GM23338 (cell line): Measurements from ENCODE around the gene ZNF804B. TPM values are rescaled to one million over a fixed set of nuclear protein-coding genes. Genes with fewer than 3 reads are reported as not detected.

ENCODE experiments used
- ATAC-seq: fragments of 200-7000 bp; cut with Tn5 transposase; 3 replicates; pipeline ENCODE4 v1.9.1; 2020
- DNase-seq: peaks from one replicate; pipeline ENCODE4 v3.0.0-alpha.2; 2015; ENCODE audit warnings: low spot score
- H2AFZ ChIP-seq: fragments of 200-600 bp; sonication (generic); 2 replicates; pipeline ENCODE4 v1.8.0; 2016; ENCODE audit warnings: antibody characterized with exemption, mild to moderate bottlenecking, moderate library complexity
- H3F3A ChIP-seq: fragments of 200-600 bp; sonication (generic); replicated peaks from 2 replicates; pipeline ENCODE4 v1.8.0; 2017; ENCODE audit warnings: antibody characterized with exemption, mixed run types, low read depth
- H3K27ac ChIP-seq: fragments of 200-600 bp; sonication (generic); 2 replicates; pipeline ENCODE4 v1.6.1; 2016; ENCODE audit warnings: low read depth
- H3K27me3 ChIP-seq: fragments of 200-600 bp; sonication (generic); 2 replicates; pipeline ENCODE4 v1.8.0; 2016; ENCODE audit warnings: mild to moderate bottlenecking, mixed run types, moderate library complexity; ENCODE audit not compliant: insufficient read depth
- H3K36me3 ChIP-seq: fragments of 200-600 bp; sonication (generic); 2 replicates; pipeline ENCODE4 v1.8.0; 2016; ENCODE audit warnings: mild to moderate bottlenecking; ENCODE audit not compliant: insufficient read depth
- H3K4me1 ChIP-seq: fragments of 200-600 bp; sonication (generic); 2 replicates; pipeline ENCODE4 v1.8.0; 2016; ENCODE audit warnings: mild to moderate bottlenecking, moderate library complexity; ENCODE audit not compliant: insufficient read depth
- H3K4me2 ChIP-seq: fragments of 200-600 bp; sonication (generic); 2 replicates; pipeline ENCODE4 v1.7.1; 2017; ENCODE audit warnings: mixed run types
- H3K4me3 ChIP-seq: fragments of 200-600 bp; sonication (generic); 2 replicates; pipeline ENCODE4 v1.6.1; 2016; ENCODE audit warnings: mixed run types
- H3K79me2 ChIP-seq: fragments of 200-600 bp; sonication (generic); replicated peaks from 2 replicates; pipeline ENCODE4 v1.8.0; 2017; ENCODE audit warnings: mild to moderate bottlenecking; ENCODE audit not compliant: insufficient read depth
- H3K9me2 ChIP-seq: fragments of 200-600 bp; sonication (generic); 2 replicates; pipeline ENCODE4 v1.8.0; 2017; ENCODE audit not compliant: insufficient read depth
- H4K20me1 ChIP-seq: fragments of 200-600 bp; sonication (generic); replicated peaks from 2 replicates; pipeline ENCODE4 v1.8.0; 2017; ENCODE audit warnings: mild to moderate bottlenecking; ENCODE audit not compliant: insufficient read depth
- H3K27ac Mint-ChIP-seq: 2 replicates; pipeline ENCODE4 v1.8.0; 2020; ENCODE audit warnings: inconsistent platforms, mild to moderate bottlenecking, moderate library complexity, mixed read lengths
- H3K27me3 Mint-ChIP-seq: 3 replicates; pipeline ENCODE4 v1.8.0; 2022; ENCODE audit warnings: low read depth, mild to moderate bottlenecking, moderate library complexity, mixed read lengths, inconsistent platforms; ENCODE audit not compliant: insufficient read depth, poor library complexity
- H3K36me3 Mint-ChIP-seq: 3 replicates; pipeline ENCODE4 v1.8.0; 2021; ENCODE audit warnings: low read depth, mild to moderate bottlenecking, inconsistent platforms, moderate library complexity, mixed read lengths
- H3K4me1 Mint-ChIP-seq: 3 replicates; pipeline ENCODE4 v1.8.0; 2020; ENCODE audit warnings: mild to moderate bottlenecking, inconsistent platforms, mixed read lengths
- H3K4me3 Mint-ChIP-seq: 3 replicates; pipeline ENCODE4 v1.8.0; 2021; ENCODE audit warnings: moderate library complexity, mild to moderate bottlenecking, inconsistent platforms, mixed read lengths
- H3K9me3 Mint-ChIP-seq: 3 replicates; pipeline ENCODE4 v1.8.0; 2020; ENCODE audit warnings: moderate library complexity, mild to moderate bottlenecking, inconsistent platforms, mixed read lengths
- CREB1 ChIP-seq: fragments of 250-450 bp; sonication (Bioruptor Pico); IDR thresholded peaks from 2 replicates; pipeline ENCODE4 v1.5.0; 2020; ENCODE audit warnings: low read depth, mild to moderate bottlenecking, moderate library complexity
- EZH2 ChIP-seq: fragments of 200-600 bp; sonication (generic); IDR thresholded peaks from one replicate; pipeline ENCODE4 v1.8.0; 2017; ENCODE audit warnings: antibody characterized with exemption, mild to moderate bottlenecking, low read depth; ENCODE audit not compliant: unreplicated experiment
- EZH2phosphoT487 ChIP-seq: fragments of 200-600 bp; sonication (generic); IDR thresholded peaks from one replicate; pipeline ENCODE4 v1.8.1; 2018; ENCODE audit warnings: antibody characterized with exemption; ENCODE audit not compliant: unreplicated experiment
- ZNF114 ChIP-seq: fragments of 250-450 bp; sonication (Bioruptor Pico); IDR thresholded peaks from 2 replicates; pipeline ENCODE4 v1.5.0; 2020; ENCODE audit warnings: mild to moderate bottlenecking, moderate library complexity
- ZNF331 ChIP-seq: fragments of 250-450 bp; sonication (Bioruptor Pico); IDR thresholded peaks from 2 replicates; pipeline ENCODE4 v1.5.0; 2020; ENCODE audit warnings: low read depth, mild to moderate bottlenecking, moderate library complexity
- polyA plus RNA-seq: library from polyadenylated mRNA; unstranded; fragments of >200 nt; fragmentation: Nextera tagmentation; extraction: Ambion mirVana; gene quantifications from 2 replicates; pipeline ENCODE4 v1.2.1, GENCODE V29; 2016
- total RNA-seq: library from RNA; depleted of rRNA; stranded (reverse); fragments of >200 nt; shearing (Covaris generic); gene quantifications from 2 replicates; pipeline ENCODE4 v1.2.3, GENCODE V29; 2014
- TF ChIP-seq, protein P1 (sequence below): fragments of 250-450 bp; sonication (Bioruptor Pico); IDR thresholded peaks from 2 replicates; pipeline ENCODE4 v1.5.0; 2020; ENCODE audit warnings: mild to moderate bottlenecking, moderate library complexity
- TF ChIP-seq, protein P2 (sequence below), 2 experiments: fragments of 200-600 bp in 1 of 2; sonication (generic) in 1 of 2; conservative IDR thresholded peaks; 2 replicates each; pipeline versions ENCODE4 v1.5.1 to v1.6.1; 2016 to 2017; ENCODE audit warnings: antibody characterized with exemption in 2 of 2, low read depth in 2 of 2, mild to moderate bottlenecking in 2 of 2, moderate library complexity in 1 of 2

The ZNF804B gene
- total and polyA plus RNA-seq, 2 experiments from 2014 or later = not detected

DNA sequence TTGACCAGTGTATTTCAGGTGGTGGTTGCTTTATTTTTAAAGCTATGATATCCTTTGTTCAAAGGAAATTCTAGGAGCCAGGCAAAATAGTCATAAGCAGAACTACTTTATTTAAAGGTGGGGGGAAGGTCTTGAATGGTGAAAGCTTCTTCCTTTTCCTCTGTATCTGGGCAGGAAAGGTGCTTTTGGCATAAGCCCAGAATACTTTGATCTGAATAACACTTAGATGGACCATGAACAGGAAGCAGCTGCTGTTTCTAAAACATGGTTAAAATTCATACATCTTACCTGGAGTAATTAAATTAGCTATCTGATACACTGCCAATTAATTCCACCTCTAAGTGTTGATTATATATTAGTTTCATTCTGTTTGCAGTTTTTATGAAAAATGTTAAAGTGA is 13.3 kb downstream of the ZNF804B start (continued):
- TF ChIP-seq, protein P1, sequence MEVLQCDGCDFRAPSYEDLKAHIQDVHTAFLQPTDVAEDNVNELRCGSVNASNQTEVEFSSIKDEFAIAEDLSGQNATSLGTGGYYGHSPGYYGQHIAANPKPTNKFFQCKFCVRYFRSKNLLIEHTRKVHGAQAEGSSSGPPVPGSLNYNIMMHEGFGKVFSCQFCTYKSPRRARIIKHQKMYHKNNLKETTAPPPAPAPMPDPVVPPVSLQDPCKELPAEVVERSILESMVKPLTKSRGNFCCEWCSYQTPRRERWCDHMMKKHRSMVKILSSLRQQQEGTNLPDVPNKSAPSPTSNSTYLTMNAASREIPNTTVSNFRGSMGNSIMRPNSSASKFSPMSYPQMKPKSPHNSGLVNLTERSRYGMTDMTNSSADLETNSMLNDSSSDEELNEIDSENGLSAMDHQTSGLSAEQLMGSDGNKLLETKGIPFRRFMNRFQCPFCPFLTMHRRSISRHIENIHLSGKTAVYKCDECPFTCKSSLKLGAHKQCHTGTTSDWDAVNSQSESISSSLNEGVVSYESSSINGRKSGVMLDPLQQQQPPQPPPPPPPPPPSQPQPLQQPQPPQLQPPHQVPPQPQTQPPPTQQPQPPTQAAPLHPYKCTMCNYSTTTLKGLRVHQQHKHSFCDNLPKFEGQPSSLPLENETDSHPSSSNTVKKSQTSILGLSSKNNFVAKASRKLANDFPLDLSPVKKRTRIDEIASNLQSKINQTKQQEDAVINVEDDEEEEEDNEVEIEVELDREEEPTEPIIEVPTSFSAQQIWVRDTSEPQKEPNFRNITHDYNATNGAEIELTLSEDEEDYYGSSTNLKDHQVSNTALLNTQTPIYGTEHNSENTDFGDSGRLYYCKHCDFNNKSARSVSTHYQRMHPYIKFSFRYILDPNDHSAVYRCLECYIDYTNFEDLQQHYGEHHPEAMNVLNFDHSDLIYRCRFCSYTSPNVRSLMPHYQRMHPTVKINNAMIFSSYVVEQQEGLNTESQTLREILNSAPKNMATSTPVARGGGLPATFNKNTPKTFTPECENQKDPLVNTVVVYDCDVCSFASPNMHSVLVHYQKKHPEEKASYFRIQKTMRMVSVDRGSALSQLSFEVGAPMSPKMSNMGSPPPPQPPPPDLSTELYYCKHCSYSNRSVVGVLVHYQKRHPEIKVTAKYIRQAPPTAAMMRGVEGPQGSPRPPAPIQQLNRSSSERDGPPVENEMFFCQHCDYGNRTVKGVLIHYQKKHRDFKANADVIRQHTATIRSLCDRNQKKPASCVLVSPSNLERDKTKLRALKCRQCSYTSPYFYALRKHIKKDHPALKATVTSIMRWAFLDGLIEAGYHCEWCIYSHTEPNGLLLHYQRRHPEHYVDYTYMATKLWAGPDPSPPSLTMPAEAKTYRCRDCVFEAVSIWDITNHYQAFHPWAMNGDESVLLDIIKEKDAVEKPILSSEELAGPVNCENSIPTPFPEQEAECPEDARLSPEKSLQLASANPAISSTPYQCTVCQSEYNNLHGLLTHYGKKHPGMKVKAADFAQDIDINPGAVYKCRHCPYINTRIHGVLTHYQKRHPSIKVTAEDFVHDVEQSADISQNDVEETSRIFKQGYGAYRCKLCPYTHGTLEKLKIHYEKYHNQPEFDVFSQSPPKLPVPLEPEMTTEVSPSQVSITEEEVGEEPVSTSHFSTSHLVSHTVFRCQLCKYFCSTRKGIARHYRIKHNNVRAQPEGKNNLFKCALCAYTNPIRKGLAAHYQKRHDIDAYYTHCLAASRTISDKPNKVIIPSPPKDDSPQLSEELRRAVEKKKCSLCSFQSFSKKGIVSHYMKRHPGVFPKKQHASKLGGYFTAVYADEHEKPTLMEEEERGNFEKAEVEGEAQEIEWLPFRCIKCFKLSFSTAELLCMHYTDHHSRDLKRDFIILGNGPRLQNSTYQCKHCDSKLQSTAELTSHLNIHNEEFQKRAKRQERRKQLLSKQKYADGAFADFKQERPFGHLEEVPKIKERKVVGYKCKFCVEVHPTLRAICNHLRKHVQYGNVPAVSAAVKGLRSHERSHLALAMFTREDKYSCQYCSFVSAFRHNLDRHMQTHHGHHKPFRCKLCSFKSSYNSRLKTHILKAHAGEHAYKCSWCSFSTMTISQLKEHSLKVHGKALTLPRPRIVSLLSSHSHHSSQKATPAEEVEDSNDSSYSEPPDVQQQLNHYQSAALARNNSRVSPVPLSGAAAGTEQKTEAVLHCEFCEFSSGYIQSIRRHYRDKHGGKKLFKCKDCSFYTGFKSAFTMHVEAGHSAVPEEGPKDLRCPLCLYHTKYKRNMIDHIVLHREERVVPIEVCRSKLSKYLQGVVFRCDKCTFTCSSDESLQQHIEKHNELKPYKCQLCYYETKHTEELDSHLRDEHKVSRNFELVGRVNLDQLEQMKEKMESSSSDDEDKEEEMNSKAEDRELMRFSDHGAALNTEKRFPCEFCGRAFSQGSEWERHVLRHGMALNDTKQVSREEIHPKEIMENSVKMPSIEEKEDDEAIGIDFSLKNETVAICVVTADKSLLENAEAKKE (CRISPR knock-in tag) = no peak
- TF ChIP-seq CREB1 (CRISPR knock-in tag) (no peak), ZNF331 (CRISPR knock-in tag) (no peak), EZH2 (no peak), ZNF114 (no peak), EZH2phosphoT487 (no peak)
- TF ChIP-seq, protein P2, sequence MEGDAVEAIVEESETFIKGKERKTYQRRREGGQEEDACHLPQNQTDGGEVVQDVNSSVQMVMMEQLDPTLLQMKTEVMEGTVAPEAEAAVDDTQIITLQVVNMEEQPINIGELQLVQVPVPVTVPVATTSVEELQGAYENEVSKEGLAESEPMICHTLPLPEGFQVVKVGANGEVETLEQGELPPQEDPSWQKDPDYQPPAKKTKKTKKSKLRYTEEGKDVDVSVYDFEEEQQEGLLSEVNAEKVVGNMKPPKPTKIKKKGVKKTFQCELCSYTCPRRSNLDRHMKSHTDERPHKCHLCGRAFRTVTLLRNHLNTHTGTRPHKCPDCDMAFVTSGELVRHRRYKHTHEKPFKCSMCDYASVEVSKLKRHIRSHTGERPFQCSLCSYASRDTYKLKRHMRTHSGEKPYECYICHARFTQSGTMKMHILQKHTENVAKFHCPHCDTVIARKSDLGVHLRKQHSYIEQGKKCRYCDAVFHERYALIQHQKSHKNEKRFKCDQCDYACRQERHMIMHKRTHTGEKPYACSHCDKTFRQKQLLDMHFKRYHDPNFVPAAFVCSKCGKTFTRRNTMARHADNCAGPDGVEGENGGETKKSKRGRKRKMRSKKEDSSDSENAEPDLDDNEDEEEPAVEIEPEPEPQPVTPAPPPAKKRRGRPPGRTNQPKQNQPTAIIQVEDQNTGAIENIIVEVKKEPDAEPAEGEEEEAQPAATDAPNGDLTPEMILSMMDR (conservative IDR thresholded peaks at IDR 0.05; ENCODE audit: low read depth in 2 of 2) = no peak

DNA sequence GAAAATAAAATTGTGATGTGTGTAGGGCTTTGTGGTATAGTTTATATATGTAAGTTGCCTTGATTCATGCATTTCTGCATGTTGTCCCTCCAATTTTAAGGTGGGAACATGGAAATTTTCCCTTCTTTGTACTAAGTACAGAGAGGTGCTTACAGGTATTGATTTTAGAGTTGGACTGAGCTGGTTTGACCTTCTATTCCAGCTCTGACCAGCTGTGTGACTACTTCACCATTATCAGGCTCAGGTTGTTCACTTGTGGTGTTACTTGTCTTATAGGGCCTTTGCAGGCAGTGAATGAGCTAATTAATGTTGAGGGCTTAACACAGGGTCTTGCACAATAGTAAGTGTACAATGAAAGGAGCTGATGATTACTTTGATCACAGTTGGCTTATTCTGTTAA is 16.3 kb downstream of the ZNF804B start:
- Histone ChIP-seq H3K4me3 (no peak overlapping the region), H3F3A (no peaks in the 10 kb centered on the region), H3K27ac (no peak overlapping the region), H3K9me2 (0 out of 2 replicates have a peak, but pooled peaks cover 5% of the 10 kb centered on the region), H3K79me2 (no peaks in the 10 kb centered on the region), H3K27me3 (no peaks in the 10 kb centered on the region), H3K4me2 (no peak overlapping the region), H3K4me1 (no peaks in the 10 kb centered on the region), H4K20me1 (no peaks in the 10 kb centered on the region), H2AFZ (no peak overlapping the region), H3K36me3 (no peaks in the 10 kb centered on the region)
- Mint-ChIP-seq H3K36me3 (no peaks in the 10 kb centered on the region), H3K4me3 (no peak overlapping the region), H3K27me3 (peaks cover 4% of the 10 kb centered on the region), H3K9me3 (no peaks in the 10 kb centered on the region), H3K27ac (no peak overlapping the region), H3K4me1 (no peaks in the 10 kb centered on the region)
- no peak for ATAC-seq
- no peak for DNase-seq
- TF ChIP-seq ZNF331 (CRISPR knock-in tag) = no peak
- TF ChIP-seq, protein P2 (conservative IDR thresholded peaks at IDR 0.05; ENCODE audit: low read depth in 2 of 2) = no peak
